KOPT-K1 (cell line): ENCODE measurements around the gene CHST3.
"Not testable (repeated sequence)": the region's sequence is repeated elsewhere in the genome, so short reads cannot be mapped to it uniquely, and the experiment has no call there.

ENCODE experiments used
- H3K27ac ChIP-seq: fragments of 200-600 bp; sonication (generic); 2 replicates; pipeline ENCODE4 v1.5.1; 2016; ENCODE audit warnings: antibody characterized with exemption, mild to moderate bottlenecking, low read depth, low read length; ENCODE audit not compliant: poor library complexity, severe bottlenecking
- H3K36me3 ChIP-seq: fragments of 200-600 bp; sonication (generic); 2 replicates; pipeline ENCODE4 v1.5.1; 2017; ENCODE audit warnings: antibody characterized with exemption, mild to moderate bottlenecking, low read length, moderate library complexity; ENCODE audit not compliant: insufficient read depth
- H3K9me3 ChIP-seq: fragments of 200-600 bp; sonication (generic); 2 replicates; pipeline ENCODE4 v1.5.1; 2017; ENCODE audit warnings: antibody characterized with exemption, low read length, mild to moderate bottlenecking; ENCODE audit not compliant: insufficient read depth, poor library complexity, severe bottlenecking

Gene CHST3, protein sequence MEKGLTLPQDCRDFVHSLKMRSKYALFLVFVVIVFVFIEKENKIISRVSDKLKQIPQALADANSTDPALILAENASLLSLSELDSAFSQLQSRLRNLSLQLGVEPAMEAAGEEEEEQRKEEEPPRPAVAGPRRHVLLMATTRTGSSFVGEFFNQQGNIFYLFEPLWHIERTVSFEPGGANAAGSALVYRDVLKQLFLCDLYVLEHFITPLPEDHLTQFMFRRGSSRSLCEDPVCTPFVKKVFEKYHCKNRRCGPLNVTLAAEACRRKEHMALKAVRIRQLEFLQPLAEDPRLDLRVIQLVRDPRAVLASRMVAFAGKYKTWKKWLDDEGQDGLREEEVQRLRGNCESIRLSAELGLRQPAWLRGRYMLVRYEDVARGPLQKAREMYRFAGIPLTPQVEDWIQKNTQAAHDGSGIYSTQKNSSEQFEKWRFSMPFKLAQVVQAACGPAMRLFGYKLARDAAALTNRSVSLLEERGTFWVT

GRCh38 chr10:71964098-71964742, at the start of gene CHST3:
Gene CHST3, plus strand, starts transcription at chr10:71964395. Its CDS starts 41,448 bp downstream, at chr10:72005843.
- H3K27ac ChIP-seq = no peak within 1 kb of the TSS

DNA sequence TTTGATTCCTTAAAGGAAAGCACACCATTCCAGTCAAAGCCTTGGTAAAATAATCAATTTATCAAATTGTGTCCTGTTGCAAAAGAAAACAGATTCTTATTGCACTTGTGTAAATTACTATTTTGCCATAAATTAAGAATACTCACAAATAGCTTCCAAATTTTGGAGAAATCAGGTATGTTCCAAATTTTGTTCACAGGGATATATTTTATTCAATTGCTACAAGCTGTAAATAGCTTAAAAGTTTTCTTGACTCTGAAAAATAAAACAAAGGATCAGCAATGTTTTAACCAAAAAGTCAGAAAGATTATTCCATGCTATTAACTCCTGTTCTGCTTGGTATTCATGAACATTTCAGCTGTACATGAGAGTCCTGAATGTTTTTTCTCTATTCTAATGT, 47.4 kb upstream of the CHST3 start:
- H3K36me3 ChIP-seq = no peaks in the 10 kb centered on the region
- H3K27ac ChIP-seq = no peak overlapping the region

More at GRCh38 chr10:71964098-71964742, at the start of gene CHST3:
- H3K36me3 ChIP-seq = no peaks in the 10 kb centered on the region
- H3K9me3 ChIP-seq = no peaks in the 10 kb centered on the region

GRCh38 chr10:71918992-71919391, 45.2 kb upstream of the CHST3 start:
- H3K27ac ChIP-seq = no peak overlapping the region
- peaks cover 34% of the 10 kb centered on the region for H3K9me3 ChIP-seq

More for the DNA sequence above, 47.4 kb upstream of the CHST3 start:
- peaks cover 34% of the 10 kb centered on the region for H3K9me3 ChIP-seq

GRCh38 chr10:71919956-71920539, 44.1 kb upstream of the CHST3 start:
- not testable (repeated sequence) for H3K27ac ChIP-seq, H3K36me3 ChIP-seq
- peaks cover 34% of the 10 kb centered on the region for H3K9me3 ChIP-seq

More at GRCh38 chr10:71918992-71919391, 45.2 kb upstream of the CHST3 start:
- no peaks in the 10 kb centered on the region for H3K36me3 ChIP-seq

DNA sequence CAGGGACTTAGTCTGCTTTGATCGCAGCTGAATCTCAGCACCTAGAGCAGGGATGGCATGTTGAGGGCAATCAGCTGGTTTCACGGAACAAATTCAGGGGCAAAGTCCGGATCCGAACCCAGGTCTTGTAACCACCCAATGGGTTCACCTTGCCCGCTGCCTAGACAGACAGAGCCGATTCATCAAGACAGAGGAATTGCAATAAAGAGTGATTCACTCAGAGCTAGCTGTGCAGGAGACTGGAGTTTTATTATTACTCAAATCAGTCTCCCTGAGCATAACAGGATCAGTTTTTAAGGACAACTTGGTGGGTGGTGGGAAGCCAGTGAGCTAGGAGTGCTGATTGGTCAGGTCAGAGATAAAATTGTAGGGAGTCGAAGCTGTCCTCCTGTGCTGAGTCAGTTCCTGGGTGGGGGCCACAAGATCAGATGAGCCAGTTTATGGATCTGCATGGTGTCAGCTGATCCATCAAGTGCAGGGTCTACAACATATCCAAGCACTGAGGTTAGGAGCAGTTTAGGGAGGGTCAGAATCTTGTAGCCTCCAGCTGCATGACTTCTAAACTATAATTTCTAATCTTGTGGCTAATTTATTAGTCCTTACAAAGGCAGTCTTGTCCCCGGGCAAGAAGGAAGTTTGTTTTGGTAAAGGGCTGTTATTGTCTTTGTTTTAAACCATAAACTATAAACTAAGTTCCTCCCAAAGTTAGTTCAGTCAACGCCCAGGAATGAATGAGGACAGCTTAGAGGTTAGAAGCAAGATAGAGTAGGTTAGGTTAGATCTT, 43.5 kb upstream of the CHST3 start:
- Histone ChIP-seq H3K27ac (no peak overlapping the region), H3K9me3 (peaks cover 27% of the 10 kb centered on the region), H3K36me3 (no peaks in the 10 kb centered on the region)

GRCh38 chr10:71921324-71922027, 42.7 kb upstream of the CHST3 start:
- Histone ChIP-seq H3K9me3 (peaks cover 19% of the 10 kb centered on the region), H3K36me3 (no peaks in the 10 kb centered on the region), H3K27ac (no peak overlapping the region)

DNA sequence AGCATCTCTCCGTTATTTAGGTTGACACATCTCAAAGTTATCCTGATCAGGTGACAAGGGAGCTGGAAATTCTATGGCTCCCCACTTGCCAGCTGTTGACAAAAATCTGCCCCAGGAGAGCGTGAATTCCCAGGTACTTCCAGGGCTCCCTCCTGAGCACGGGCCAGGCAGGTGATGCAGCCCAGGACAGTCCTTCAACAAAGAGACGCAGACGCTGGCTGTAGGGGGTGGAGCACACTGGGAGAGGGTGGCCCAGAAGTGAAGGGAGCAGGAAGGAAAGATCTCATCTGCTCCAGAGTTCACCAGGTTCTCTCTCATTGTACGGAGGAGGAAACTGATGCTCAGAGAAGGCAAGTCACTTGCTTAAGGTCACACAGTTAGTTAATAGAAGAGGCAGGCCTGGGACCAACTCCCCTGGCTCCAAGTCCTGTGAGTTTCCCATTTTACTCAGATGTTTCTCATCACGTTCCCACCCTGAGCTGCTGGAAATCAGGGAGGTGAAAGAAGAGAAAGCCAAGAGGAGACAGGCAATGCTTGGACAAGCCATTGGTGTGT, 41.0 kb upstream of the CHST3 start:
- Histone ChIP-seq H3K9me3 (peaks cover 3% of the 10 kb centered on the region), H3K36me3 (no peaks in the 10 kb centered on the region), H3K27ac (no peak overlapping the region)

- H3K27ac ChIP-seq = no peak overlapping the region
- no peaks in the 10 kb centered on the region for H3K9me3 ChIP-seq
- H3K36me3 ChIP-seq = no peaks in the 10 kb centered on the region
These were observed 39.4 kb upstream of the CHST3 start for GRCh38 chr10:71924771-71925170.

DNA sequence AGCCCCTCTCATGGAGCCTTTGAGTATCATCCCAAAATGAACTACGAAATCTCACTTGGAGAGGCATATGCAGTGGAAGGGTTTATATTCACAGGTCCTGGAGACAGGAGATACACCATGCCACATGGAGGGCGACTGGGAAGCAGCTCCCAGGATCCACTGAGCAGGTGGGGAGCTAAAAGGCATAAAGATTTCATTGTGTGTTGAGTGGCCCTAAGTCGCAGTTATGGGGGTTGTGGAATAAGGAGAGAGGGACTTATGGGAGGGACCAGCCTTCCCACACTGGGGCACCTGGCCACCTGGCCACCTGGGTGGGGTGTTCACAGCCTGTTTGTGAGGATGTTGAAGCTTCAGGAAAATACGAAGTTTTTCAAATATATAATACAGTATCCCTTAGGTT, 37.0 kb upstream of the CHST3 start:
- Histone ChIP-seq H3K36me3 (no peaks in the 10 kb centered on the region), H3K27ac (no peak overlapping the region)

DNA sequence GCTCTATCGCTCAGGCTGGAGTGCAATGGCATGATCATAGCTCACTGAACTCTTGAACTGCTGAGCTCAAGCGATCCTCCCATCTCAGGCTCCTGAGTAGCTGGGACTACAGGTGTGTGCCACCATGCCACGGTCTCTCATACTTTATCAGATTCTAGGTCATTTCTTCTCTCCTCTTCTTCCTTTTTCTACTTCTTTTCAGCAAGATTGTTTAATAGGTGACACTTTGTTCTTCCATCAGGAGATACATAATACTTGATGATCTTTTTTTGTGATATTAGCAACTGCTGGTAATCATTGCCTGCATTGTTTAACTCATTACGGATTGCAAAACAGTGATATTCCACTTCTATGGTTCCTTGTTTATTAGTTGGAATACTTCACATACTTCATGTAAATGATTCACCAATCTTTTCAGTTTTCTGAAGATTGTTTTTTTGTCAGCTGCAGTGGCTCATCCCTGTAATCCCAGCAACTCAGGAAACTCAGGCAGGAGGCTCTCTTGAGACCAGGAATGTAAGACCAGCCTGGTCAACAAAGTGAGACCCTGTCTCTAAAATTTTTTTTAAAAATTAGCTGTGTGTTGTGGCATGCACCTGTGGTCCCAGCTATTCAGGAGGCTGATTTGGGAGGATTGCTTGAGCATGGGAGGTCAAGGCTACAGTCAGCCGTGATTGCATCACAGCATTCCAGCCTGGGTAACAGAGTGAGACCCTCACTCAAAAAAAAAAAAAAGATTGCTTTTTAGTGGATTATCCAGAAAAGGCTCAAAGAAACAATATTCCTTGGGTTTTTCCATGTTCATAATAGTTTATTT, 36.2 kb upstream of the CHST3 start:
- Histone ChIP-seq H3K27ac (no peak overlapping the region), H3K9me3 (peaks cover 9% of the 10 kb centered on the region), H3K36me3 (no peaks in the 10 kb centered on the region)

More for the DNA sequence above, 37.0 kb upstream of the CHST3 start:
- peaks cover 4% of the 10 kb centered on the region for H3K9me3 ChIP-seq

GRCh38 chr10:71931295-71931694, 32.9 kb upstream of the CHST3 start:
- Histone ChIP-seq H3K9me3 (peaks cover 19% of the 10 kb centered on the region), H3K27ac (no peak overlapping the region), H3K36me3 (no peaks in the 10 kb centered on the region)

DNA sequence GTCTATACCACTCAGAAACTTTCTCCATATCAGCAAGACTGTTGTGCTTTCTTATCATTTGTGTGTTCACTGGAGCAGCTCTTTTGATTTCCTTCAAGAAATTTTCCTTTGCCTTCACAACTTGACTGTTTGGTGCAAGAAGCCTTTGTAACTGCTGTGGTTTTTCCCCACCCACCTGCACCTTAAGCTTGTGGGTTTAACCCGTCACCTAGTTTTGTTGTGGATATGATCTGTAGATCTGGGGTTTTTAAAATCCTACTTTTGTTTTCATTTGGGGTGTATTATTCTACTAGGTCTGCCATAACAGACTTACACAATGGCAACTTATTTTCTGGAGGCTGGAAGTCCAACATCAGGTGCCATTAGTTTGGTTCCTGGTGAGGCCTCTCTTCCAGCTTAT, 30.5 kb upstream of the CHST3 start:
- Histone ChIP-seq H3K27ac (peak overlapping the region; percentile 59), H3K36me3 (no peaks in the 10 kb centered on the region), H3K9me3 (peaks cover 34% of the 10 kb centered on the region)

DNA sequence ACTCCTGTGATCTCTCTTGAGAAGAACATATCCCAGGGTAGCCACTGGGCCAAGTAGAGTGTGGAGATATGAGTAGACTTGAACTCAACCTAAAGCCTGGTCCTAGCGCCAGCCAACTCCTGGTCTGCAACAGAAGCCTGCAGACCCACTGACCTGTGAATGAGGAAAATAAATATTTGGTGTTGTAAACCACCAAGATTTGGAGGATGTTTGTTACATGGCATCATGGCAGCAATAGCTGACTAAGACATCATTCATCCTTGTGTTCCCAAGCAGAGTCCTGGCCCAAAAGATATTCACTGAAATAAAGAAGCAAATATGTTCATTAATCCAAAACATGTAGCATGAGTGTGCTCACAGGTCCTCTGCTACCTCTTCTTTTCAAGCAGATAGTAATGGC, 26.0 kb upstream of the CHST3 start:
- Histone ChIP-seq H3K36me3 (no peaks in the 10 kb centered on the region), H3K27ac (no peak overlapping the region), H3K9me3 (peaks cover 42% of the 10 kb centered on the region)
